Esophagus muscularis mucosa (tissue), 4 donors: ENCODE measurements around the gene KCNJ6.

ENCODE experiments used
- CTCF ChIP-seq, 3 experiments: fragments of 200-600 bp in 2 of 3; fragments of 450-650 bp in 1 of 3; sonication (generic) in 2 of 3; IDR thresholded peaks; one replicate each; pipeline ENCODE4 v1.5.1; 2017 to 2019; ENCODE audit warnings: antibody characterized with exemption in 3 of 3, mild to moderate bottlenecking in 2 of 3, moderate library complexity in 1 of 3
- EP300 ChIP-seq: sonication (generic); formaldehyde crosslinking; IDR thresholded peaks from one replicate; pipeline ENCODE4 v1.6.1; 2017; ENCODE audit warnings: antibody characterized with exemption
- POLR2AphosphoS5 ChIP-seq, 2 donors: sonication (generic); formaldehyde crosslinking; IDR thresholded peaks; one replicate each; pipeline ENCODE4 v1.6.1; 2017; ENCODE audit warnings: antibody characterized with exemption in 2 of 2

GRCh38 chr21:37615962-37616361, 300.3 kb downstream of the KCNJ6 start:
- TF ChIP-seq CTCF (IDR thresholded peaks at IDR 0.05), result no peak
- TF ChIP-seq EP300, result no peak
- no peak for TF ChIP-seq POLR2AphosphoS5 (IDR thresholded peaks at IDR 0.05)
